GM19238 (cell line): ENCODE results near the gene SPARCL1.
A peak's percentile ranks its signal among the peaks of the same experiment; 100 is the strongest.
"Not testable (repeated sequence)": the region's sequence is repeated elsewhere in the genome, so short reads cannot be mapped to it uniquely, and the experiment has no call there.

Experiments
- DNase-seq: peaks from one replicate; pipeline ENCODE4 v3.0.0; 2011; ENCODE audit warnings: low spot score; ENCODE audit not compliant: insufficient read length

Gene SPARCL1

DNA sequence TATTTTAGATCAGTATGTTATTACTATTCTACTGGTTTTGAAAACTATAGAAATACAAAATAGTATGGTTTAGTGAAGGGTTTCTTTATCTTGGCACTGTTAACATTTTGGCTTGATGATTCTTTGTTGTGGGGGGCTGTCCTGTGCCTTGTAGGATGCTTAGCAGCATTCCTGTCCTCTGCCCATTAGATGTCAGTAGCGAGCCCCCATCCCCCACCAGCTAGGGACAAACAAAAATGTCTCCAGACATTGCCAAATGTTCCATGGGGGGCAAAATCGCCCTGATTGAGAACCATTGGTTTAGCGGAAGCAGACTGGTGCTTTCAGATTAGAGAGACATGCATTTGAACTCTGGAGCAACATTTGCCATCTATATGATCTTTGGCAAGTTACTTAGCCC lies 23.3 kb downstream of the SPARCL1 start:
- no peak for DNase-seq

DNA sequence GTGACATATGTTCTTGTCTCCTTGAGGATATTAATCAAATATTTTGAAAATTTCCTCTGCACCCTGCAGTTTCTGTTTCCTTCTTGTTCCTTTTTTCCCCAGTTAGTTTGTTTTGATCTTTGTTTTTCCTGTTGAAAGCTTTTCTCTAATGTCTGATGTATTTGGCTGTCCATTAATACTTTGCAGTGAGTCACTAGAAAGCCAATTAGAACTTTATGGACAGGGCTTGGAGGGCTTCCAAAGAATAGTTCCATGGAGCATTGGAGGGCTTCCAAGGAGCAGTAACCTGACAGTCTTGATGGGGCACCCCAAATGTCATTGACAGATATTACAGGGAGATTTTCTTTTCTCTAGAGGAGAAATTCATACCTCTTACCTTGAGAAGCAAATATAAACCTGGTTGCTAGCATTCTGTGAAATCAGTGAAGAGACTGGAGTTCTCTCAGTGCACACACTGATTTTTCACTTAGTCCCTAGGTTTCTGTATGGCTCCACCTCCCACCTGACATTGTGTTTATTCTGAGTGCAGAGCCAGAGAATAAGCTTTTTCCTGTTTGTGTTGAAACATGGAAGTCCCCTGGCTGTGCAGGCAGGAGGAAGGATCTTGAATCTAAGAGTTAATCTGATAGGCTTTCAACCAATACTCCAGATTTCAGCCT lies 26.5 kb downstream of the SPARCL1 start:
- no peak for DNase-seq

DNA sequence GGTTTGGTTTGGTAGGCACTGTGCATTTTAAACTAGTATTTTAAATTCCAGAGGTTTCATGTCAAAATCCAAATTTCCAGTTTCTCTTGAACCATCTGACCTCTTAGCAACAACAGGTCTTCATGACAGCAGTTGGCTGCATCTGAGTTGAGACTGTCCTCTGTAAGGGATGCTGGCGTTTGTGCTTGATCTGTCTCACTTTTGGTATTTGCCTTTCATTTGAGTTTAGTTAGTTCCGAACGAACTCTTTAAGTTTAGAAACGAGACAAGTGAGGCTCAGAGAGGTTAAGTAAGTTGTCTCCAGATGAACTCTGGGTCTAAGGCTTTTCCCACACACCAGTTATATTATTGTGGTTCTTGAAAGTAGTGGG lies 29.1 kb downstream of the SPARCL1 start:
- no peak for DNase-seq

DNA sequence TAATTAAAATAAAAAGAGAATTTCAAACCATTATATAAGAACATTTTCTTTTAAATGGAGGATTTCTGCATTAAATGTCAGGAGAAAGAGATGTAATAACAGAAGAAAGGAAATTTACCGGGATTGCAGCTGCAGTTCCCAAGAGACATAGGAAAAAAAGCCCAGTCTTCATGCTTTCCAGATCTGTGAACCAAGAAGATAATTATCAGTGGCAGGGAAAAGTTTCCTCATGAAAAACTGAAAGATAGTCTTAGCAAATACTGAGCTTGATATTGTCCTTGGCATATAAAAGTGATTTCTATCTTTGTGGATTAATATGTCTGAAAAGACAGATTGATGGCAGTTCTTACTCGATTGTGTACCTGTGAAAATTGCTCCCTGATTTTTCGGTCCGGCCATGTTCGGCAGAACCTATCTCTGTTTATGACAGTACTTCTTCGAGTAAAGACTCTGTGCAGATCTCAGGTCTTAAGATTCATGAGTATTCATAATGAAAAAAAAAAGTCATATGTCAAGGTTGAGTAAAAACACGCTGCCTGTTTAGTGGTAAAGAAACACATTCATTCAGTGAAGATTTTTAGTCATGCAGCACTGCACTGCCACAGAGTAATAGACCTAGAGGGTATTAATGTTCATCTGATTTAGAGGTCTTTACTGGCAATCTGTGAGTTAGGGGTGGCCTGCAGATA lies 29.6 kb downstream of the SPARCL1 start:
- DNase-seq: no peak

DNA sequence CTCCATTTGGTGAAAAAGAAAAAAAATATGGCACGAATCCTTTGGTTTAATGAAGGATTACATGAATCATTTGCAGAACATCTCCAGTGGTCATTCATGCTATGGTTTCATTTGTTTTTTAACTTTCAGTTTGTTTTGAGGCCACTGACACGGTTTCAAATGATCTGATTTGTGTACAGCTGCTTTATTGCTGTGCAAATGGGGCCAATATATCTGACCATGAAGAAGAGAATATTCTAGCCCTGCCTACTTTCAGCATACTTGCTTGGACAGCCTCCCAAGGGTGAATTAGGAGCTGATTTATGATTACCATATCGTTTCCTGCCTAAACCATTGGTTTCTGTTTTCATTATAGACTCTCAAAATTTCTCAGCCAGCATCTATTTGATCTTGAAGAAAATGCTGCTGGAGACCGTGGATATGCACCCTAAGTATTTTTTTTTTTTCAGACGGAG lies 30.7 kb downstream of the SPARCL1 start:
- no peak for DNase-seq

DNA sequence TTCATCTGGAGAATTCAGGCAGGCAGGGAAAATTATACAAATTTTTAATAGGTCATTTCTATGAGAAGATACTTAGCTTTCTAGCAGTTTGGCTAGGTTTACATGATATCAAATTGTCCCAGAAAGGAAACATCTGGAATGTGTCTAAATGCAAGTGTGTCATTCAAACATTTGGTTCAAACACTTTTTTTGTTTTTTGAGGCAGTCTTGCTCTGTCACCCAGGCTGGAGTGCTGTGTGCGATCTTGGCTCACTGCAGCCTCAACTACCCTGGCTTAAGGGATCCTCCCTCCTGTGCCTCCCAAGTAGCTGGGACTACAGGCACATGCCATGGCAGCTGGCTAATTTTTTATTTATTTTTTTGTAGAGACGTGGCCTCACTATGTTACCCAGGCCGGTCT lies 31.6 kb downstream of the SPARCL1 start:
- no peak for DNase-seq

DNA sequence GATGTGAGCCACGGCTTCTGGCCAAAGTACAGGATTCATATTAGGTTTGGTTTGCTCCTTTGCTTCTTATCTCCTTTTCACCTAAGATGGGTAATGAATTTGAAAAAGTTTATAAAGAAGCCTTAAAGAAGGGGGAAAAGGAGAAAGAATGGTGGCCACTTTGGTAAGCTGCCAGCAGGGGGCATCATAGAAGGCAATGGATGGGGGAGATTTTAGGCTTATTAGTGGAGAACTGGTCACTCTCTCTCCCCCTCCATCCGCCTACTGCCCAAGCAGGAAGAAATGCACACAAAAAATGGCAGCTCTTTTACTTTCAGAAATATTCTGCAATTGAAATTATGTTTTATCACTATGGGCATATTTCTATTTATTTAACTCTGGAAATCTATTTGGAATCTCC lies 32.0 kb downstream of the SPARCL1 start:
- no peak for DNase-seq

DNA sequence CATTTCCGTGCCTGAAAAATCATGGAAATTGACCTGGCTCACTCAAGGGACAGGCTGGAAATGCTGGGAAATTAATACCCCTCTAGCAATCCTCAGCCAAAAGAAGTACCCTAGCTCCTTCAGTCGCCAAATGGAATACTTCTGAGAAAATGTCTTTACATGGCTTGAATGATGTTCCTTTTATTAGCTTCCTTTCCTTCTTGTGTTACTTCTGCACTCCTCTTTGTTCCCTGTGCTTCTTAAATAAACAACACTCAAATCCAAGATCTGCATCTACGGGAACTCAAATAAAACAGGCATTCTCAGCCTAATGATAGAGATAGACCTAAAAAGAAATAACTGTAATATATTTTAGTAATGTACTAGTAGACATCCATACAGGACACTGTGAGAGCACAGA lies 36.1 kb downstream of the SPARCL1 start:
- no peak for DNase-seq

DNA sequence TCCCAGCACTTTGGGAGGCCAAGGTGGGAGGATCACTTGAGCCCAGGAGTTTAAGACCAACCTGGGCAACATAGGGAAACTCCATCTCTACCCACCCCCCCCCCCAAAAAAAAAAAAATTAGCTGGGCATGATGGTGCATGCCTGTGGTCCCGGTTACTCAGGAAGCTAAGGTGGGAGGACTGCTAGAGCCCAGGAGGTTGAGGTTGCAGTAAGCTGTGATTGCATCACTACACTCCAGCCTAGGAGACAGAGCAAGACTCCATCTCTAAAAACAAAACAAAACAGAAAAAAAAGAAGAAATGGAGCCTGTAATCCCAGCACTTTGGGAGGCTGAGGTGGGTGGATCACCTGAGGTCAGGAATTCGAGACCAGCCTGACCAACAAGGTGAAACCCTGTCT lies 37.3 kb downstream of the SPARCL1 start:
- not testable (repeated sequence) for DNase-seq

DNA sequence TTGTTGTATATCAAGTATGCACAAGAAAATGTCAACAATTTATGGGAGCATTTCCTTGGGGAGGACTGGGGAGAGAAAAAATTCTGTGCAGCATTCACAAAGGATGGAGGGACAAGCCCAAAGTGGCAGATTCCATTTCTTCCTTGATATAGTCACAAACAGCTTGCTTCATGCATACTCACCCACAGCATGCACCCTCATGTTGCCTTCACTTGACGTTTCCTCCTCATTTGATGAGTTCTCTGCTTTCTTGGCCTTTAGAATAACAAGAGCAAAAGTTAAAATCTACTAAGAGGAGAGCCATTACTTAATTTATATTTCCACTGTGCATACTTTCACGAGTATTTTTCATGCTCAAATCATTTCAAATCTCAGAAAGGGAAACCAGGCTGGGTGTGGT lies 37.7 kb downstream of the SPARCL1 start:
- DNase-seq: no peak

DNA sequence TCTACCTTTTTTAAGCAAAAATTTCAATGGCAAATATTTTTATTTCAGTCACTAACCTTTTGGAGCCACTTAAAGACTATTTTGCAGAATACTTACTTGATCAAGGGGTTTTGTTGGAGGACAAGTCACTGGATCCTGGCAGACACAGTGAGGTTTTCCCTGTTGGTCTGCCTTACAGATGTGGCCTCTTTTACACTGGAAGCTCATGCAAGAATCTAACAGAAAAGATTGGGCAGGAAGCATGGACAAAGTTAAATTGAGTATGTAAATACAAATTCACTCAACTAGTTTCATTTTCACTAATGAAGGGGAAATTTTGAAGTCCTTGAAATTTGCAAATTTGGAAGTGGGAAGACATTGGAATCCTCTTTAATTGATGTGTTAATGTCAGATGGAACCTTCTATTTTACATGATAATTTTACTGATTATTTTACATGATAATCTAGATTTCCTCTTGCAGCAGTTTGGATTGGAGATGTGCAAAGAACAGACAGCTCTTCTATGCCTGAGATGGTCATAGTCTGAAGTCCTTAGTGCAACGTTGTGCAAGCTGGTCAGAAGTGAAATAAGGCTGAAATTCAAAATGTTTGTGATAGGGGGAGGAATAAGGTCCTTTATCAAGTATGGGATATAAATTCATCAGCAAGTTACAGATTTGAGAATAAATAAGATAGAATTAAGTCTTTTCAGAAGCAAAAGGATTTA lies 38.4 kb downstream of the SPARCL1 start:
- no peak for DNase-seq

DNA sequence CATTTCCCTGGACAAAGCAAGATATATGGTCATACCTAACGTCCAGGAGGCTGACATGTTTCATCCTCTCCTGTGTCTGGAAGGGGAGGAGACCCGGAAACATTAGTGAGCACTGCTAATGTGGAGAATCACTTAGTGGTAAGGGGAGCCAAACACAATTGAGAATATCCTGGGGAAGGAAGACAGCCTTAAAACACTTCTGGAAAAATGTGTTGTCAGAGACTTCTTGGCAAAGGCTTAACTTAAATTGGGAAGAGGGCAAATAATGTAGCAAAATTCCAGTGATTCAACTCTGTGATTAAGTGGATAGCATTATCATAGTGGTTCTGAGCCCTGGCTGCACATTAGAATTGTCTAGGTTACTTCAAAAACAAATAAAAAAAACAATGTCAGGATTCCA lies 39.5 kb downstream of the SPARCL1 start:
- no peak for DNase-seq

DNA sequence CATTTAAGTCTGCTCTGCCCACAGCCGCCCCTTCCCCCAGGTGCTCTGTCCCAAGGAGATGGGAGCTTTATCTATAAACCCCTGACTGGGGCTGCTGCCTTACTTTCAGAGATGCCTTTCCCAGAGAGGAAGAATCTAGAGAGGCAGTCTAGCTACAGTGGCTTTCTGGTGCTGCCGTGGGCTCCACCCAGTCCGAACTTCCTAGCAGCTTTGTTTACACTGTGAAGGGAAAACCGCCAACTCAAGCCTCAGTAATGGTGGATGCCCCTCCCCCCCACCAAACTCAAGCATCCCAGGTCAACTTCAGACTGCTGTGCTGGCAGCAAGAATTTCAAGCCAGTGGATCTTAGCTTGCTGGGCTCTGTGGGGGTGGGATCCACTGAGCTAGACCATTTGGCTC lies 40.5 kb downstream of the SPARCL1 start:
- DNase-seq: not testable (repeated sequence)

DNA sequence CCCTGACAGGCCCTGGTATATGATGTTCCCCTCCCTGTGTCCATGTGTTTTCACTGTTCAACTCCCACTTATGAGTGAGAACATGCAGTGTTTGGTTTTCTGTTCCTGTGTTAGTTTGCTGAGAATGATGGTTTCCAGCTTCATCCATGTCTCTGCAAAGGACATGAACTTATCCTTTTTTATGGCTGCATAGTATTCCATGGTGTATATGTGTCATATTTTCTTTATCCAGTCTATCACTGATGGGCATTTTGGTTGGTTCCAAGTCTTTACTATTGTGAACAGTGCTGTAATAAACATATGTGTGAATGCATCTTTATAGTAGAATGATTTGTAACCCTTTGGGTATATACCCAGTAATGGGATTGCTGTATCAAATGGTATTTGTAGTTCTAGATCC lies 45.9 kb downstream of the SPARCL1 start:
- DNase-seq: not testable (repeated sequence)

DNA sequence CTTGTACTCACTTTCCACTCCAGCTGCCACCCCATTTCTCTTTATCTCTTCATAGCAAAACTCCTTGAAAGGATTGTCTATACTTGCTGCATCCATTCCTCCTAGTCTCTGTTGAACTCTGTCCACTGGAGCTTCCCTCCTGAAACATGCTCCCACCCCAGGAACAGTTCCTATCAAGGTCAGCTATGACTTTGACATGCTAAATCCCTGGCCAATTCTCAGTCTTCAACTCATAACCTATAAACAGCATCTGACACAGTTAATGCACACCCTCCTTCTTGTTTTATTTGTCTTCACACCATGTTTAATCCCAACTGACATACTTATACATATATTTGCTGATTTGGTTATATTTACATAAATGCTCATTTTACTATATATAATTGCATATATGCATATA lies 47.8 kb downstream of the SPARCL1 start:
- no peak for DNase-seq

DNA sequence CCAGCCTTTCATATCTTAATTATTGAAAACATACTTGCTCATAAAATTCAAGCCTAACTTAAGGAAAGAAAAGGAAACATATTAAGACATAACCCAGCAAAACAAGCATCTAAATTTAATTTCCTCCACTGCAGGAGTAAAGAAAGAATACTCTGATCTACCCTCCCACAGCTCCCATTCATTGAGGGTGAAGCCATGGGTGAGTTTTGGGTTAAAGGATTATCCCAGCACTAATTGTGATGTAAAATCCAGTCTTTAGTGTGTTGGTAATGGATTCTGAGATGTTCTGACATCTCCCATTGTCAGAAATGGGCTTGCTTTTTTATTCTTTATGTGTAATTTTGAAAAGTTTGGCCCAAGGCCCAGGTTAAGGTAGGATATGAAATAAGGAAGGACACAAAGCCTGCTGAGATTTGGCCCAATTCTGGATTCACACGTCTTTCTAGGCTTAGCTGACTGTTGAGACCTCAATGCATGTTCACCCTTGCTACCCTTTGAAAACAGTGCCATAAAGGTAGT lies 50.4 kb downstream of the SPARCL1 start:
- no peak for DNase-seq

DNA sequence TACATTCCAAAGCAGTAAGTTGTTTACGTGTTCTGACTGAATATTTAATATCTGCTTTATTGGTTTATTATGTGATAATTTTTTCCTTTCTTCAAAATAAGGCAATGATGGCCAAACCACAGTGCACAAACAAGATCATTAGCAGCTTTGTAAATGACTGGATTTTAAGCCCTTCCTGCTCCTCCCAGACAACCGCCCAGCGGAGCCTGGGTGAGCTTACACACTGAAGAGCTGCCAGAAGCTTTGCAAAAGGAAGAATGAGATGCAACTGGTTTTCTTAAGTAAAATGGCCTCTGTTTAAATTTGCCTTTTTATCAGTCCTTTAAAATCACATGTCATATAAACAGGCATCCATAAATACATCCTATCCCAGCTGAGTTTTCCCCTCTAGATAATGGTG lies 52.2 kb downstream of the SPARCL1 start:
- no peak for DNase-seq

DNA sequence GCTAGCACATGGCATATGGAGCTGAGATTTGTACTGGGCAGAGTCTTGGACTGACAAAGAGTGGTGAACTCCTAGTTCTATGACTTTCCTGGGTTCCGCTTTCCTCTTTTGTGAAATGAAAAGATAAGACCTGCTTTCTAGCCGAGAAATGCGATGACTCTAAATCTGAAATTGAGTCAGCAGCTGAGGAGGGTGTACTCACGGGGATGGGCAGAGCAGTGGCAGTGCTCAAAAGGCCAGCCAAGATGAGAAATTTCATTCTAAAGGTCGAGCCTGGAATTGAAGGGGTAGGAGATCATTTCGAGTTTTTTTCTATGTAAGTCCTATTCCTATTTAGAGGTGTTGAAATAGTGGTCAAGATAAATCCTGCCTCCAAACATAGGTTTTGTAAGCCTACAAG lies 59.8 kb downstream of the SPARCL1 start:
- DNase-seq: no peak

DNA sequence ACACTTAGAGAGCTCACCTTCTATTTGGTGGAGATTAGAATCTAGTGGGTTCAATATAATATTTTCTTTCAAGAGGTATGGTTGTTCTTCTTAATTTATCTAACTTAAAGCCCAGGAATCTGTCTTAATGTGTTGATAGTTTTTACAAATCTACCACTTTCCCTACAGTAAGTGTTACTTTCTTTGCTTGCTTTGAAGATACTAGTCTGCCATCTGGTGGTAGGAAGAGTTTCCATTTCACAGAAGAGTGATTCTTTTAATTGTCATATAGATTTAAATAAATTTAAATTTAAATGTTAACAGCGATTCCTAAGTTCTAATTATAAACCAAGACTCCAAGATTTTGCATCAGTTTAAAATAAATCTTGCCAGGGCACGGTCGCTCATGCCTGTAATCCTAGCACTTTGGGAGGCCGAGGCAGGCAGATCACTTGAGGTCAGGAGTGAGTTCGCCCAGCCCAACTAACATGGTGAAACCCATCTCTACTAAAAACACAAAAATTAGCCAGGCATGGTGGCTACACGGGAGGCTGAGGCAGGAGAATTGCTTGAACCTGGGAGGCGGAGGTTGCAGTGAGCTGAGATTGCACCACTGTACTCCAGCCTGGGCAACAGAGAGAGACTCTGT lies 63.3 kb downstream of the SPARCL1 start:
- peak; percentile 3 for DNase-seq

DNA sequence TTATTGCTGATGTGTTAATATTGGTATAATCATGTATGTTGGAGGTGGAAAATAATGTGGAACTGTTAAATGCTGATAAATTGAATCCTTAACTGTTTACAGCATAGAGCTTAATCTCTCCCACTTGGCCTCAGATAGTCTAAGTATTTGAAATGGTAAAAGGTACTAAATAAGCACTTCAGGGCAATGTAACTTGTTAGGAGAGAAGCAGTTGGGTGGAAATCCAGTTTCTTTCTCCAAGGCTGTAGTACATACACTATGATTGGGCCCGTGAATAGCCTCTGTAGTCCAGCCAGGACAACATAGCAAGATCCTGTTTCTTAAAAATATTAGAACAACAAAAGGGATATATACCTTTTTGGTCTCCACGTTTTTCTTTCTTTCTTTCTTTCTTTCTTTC lies 67.1 kb downstream of the SPARCL1 start:
- DNase-seq: no peak

DNA sequence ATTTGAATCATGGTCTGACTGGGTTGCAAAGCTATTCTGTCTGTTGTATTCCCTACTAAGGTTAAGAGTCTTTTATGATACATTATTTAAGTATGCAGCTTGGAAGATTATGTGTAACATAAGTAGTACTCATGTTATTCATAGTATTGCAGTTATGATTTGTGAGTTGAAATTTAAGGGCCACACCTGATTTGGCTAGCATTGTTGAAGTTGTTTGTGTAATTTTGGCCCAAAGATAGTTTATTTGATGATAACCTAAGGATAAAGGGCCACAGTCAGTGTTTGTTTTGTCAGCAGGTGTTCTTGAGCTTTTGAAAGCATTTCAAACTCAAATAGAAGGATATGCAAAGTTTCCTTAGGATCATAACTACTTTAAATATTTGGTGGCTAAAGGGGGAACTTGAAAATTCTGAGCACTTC lies 67.9 kb downstream of the SPARCL1 start:
- DNase-seq: no peak

DNA sequence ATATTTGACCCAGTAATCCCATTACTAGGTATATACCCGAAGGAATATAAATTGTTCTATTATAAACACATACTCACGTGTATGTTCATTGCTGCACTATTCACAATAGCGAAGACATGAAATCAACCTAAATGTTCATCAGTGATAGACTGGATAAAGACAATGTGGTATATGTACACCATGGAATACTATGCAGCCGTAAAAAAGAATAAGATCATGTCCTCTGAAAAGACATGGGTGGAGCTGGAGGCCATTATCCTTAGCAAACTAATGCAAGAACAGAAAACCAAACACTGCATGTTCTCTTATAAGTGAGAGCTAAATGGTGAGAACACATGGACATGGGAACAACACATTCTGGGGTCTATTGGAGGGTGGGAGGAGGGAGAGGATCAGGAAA lies 70.3 kb downstream of the SPARCL1 start:
- no peak for DNase-seq
